SU-DHL-6 (cell line): ENCODE results near the gene KLF1.
"Not testable (repeated sequence)": the region's sequence is repeated elsewhere in the genome, so short reads cannot be mapped to it uniquely, and the experiment has no call there.

Experiments used
- H2AFZ ChIP-seq: fragments of 200-600 bp; sonication (generic); 2 replicates; pipeline ENCODE4 v1.6.1; 2014; ENCODE audit warnings: low read depth, mild to moderate bottlenecking, moderate library complexity, mixed read lengths, antibody characterized with exemption, low read length; ENCODE audit not compliant: severe bottlenecking
- H3F3A ChIP-seq: fragments of 200-600 bp; shearing (Covaris generic); 2 replicates; pipeline ENCODE4 v1.6.0; 2016; ENCODE audit warnings: antibody characterized with exemption, mild to moderate bottlenecking; ENCODE audit not compliant: insufficient read depth
- H3K27ac ChIP-seq: fragments of 200-600 bp; sonication (generic); 2 replicates; pipeline ENCODE4 v1.5.1; 2016; ENCODE audit warnings: low read depth, mild to moderate bottlenecking, low read length, moderate library complexity, mixed read lengths
- H3K27me3 ChIP-seq: fragments of 200-600 bp; sonication (generic), shearing (Covaris generic); 2 replicates; pipeline ENCODE4 v1.6.0; 2014; ENCODE audit warnings: mild to moderate bottlenecking, low read length
- H3K36me3 ChIP-seq: fragments of 200-600 bp; sonication (generic); 2 replicates; pipeline ENCODE4 v1.6.1; 2014; ENCODE audit warnings: mild to moderate bottlenecking, low read length, mixed read lengths
- H3K4me2 ChIP-seq: fragments of 300-600, 200-600 bp; shearing (Covaris generic), sonication (generic); 2 replicates; pipeline ENCODE4 v1.6.0; 2014; ENCODE audit warnings: low read length, low read depth, mild to moderate bottlenecking; ENCODE audit not compliant: poor library complexity, severe bottlenecking
- H3K4me3 ChIP-seq: fragments of 200-600 bp; sonication (generic); 2 replicates; pipeline ENCODE4 v1.5.1; 2014; ENCODE audit warnings: antibody characterized with exemption, low read length, mild to moderate bottlenecking, mixed read lengths; ENCODE audit not compliant: insufficient read depth, poor library complexity, severe bottlenecking
- H3K79me2 ChIP-seq: fragments of 200-600 bp; sonication (generic); 2 replicates; pipeline ENCODE4 v1.6.1; 2014; ENCODE audit warnings: mild to moderate bottlenecking, low read length, moderate library complexity; ENCODE audit not compliant: insufficient read depth
- H3K9ac ChIP-seq: fragments of 200-600 bp; sonication (generic); 2 replicates; pipeline ENCODE4 v1.7.0; 2014; ENCODE audit warnings: mild to moderate bottlenecking, low read length
- H3K9me2 ChIP-seq: fragments of 200-600 bp; sonication (generic); replicated peaks from 2 replicates; pipeline ENCODE4 v1.6.1; 2014; ENCODE audit warnings: low read length; ENCODE audit not compliant: insufficient read depth
- H3K9me3 ChIP-seq: fragments of 200-600 bp; sonication (generic); 2 replicates; pipeline ENCODE4 v1.6.1; 2014; ENCODE audit warnings: low read length, mixed read lengths; ENCODE audit not compliant: insufficient read depth
- H4K20me1 ChIP-seq: fragments of 200-600 bp; sonication (generic); 2 replicates; pipeline ENCODE4 v1.6.1; 2014; ENCODE audit warnings: low read depth, mild to moderate bottlenecking, antibody characterized with exemption, low read length, moderate library complexity, mixed read lengths
- EZH2phosphoT487 ChIP-seq: fragments of 200-600 bp; sonication (generic), shearing (Covaris generic); conservative IDR thresholded peaks from 2 replicates; pipeline ENCODE4 v1.6.1; 2018; ENCODE audit warnings: mild to moderate bottlenecking, antibody characterized with exemption, low read length, moderate library complexity, mixed read lengths
- TF ChIP-seq, protein P1 (sequence below): fragments of 200-600 bp; sonication (generic); IDR thresholded peaks from one replicate; pipeline ENCODE4 v1.5.1; 2017; ENCODE audit warnings: antibody characterized with exemption, mild to moderate bottlenecking, low read length, moderate library complexity; ENCODE audit not compliant: insufficient read depth, poor library complexity, severe bottlenecking

Gene KLF1

GRCh38 chr19:12918253-12918652, 31.3 kb upstream of the KLF1 start:
- no peaks in the 10 kb centered on the region for H3K9me2 ChIP-seq
- H3K9me3 ChIP-seq: no peaks in the 10 kb centered on the region
- no peak overlapping the region for H3K4me2 ChIP-seq
- no peak overlapping the region for H3K4me3 ChIP-seq
- H3F3A ChIP-seq: peaks cover 15% of the 10 kb centered on the region
- no peaks in the 10 kb centered on the region for H4K20me1 ChIP-seq
- H2AFZ ChIP-seq: no peak overlapping the region
- H3K27ac ChIP-seq: no peak overlapping the region
- no peaks in the 10 kb centered on the region for H3K79me2 ChIP-seq
- no peaks in the 10 kb centered on the region for H3K36me3 ChIP-seq
- H3K27me3 ChIP-seq: no peaks in the 10 kb centered on the region
- TF ChIP-seq, protein P1, sequence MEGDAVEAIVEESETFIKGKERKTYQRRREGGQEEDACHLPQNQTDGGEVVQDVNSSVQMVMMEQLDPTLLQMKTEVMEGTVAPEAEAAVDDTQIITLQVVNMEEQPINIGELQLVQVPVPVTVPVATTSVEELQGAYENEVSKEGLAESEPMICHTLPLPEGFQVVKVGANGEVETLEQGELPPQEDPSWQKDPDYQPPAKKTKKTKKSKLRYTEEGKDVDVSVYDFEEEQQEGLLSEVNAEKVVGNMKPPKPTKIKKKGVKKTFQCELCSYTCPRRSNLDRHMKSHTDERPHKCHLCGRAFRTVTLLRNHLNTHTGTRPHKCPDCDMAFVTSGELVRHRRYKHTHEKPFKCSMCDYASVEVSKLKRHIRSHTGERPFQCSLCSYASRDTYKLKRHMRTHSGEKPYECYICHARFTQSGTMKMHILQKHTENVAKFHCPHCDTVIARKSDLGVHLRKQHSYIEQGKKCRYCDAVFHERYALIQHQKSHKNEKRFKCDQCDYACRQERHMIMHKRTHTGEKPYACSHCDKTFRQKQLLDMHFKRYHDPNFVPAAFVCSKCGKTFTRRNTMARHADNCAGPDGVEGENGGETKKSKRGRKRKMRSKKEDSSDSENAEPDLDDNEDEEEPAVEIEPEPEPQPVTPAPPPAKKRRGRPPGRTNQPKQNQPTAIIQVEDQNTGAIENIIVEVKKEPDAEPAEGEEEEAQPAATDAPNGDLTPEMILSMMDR: no peak
- no peak for TF ChIP-seq EZH2phosphoT487
- H3K9ac ChIP-seq: no peak overlapping the region

DNA sequence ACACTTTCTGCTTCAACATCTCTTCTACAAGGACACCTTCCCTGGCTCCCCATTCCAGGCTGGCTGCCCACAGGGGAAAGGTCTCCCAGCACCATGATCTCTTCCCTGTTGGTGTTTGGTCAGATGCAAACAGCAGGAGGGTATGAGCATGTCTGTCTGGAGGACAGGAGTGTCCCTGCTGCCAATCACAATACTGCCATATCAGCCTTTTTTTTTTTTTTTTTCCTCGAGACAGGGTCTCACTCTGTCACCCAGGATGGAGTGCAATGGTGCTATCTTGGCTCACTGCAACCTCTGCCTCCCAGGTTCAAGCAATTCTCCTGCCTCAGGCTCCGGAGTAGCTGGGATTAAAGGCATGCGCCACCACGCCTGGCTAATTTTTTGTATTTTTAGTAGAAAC, 28.9 kb upstream of the KLF1 start:
- not testable (repeated sequence) for H3K9ac ChIP-seq

GRCh38 chr19:12913851-12914690, 27.1 kb upstream of the KLF1 start:
- no peaks in the 10 kb centered on the region for H3K9me3 ChIP-seq
- H3K4me3 ChIP-seq: no peak overlapping the region
- H3K27ac ChIP-seq: no peak overlapping the region
- H3K36me3 ChIP-seq: no peaks in the 10 kb centered on the region
- TF ChIP-seq, protein P1: no peak
- H3K79me2 ChIP-seq: no peaks in the 10 kb centered on the region
- no peak overlapping the region for H3K9ac ChIP-seq
- H3K9me2 ChIP-seq: no peaks in the 10 kb centered on the region
- H2AFZ ChIP-seq: no peak overlapping the region
- H3K4me2 ChIP-seq: no peak overlapping the region
- no peaks in the 10 kb centered on the region for H3K27me3 ChIP-seq
- no peaks in the 10 kb centered on the region for H3F3A ChIP-seq
- no peaks in the 10 kb centered on the region for H4K20me1 ChIP-seq

More for the DNA sequence above, 28.9 kb upstream of the KLF1 start:
- not testable (repeated sequence) for H3K79me2 ChIP-seq, H3K27ac ChIP-seq, H3K36me3 ChIP-seq, H2AFZ ChIP-seq, H3K4me3 ChIP-seq, H3F3A ChIP-seq, H3K9me2 ChIP-seq, H3K27me3 ChIP-seq, H3K9me3 ChIP-seq, H3K4me2 ChIP-seq, H4K20me1 ChIP-seq

DNA sequence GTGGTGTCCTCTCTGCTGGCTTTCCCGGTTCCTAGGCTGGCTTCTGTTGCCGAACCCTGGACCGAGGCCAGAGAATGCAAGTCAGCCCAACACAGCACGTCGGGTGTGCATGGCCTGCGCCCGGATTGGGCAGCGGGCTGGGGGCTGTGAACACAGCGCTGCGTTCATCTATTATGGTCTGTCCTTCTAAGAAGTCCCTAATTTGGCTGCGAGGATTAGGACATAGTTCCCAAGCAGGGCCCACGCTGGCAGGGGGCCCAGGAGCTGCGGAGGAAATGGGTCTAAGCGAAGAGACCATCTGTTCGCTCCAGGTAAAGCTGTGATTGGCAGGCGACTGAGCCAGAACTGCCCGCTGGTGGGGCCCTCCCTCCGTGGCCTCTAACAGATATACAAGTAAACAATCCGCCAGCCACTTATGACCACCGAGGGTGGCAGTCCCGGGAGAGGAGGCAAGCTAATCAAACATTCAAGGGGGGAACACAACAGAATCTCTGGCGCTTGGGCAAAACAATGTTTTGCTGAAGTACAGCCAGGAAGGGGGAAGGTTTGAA, 26.1 kb upstream of the KLF1 start:
- no peak overlapping the region for H3K4me3 ChIP-seq
- no peak for TF ChIP-seq EZH2phosphoT487
- TF ChIP-seq, protein P1: no peak
- H3K4me2 ChIP-seq: no peak overlapping the region
- H4K20me1 ChIP-seq: no peaks in the 10 kb centered on the region
- H3K36me3 ChIP-seq: no peaks in the 10 kb centered on the region
- H3K9me3 ChIP-seq: no peaks in the 10 kb centered on the region
- H3K9ac ChIP-seq: no peak overlapping the region
- H3F3A ChIP-seq: no peaks in the 10 kb centered on the region
- no peaks in the 10 kb centered on the region for H3K79me2 ChIP-seq
- H3K27me3 ChIP-seq: no peaks in the 10 kb centered on the region
- H3K9me2 ChIP-seq: no peaks in the 10 kb centered on the region
- H3K27ac ChIP-seq: no peak overlapping the region
- no peak overlapping the region for H2AFZ ChIP-seq
